CD14-positive monocyte (primary cell): ENCODE measurements around the gene PRDM12. TPM values are rescaled to one million over a fixed set of nuclear protein-coding genes. Genes with fewer than 3 reads are reported as not detected.

Source experiments
- DNase-seq, 3 donors: peaks; one replicate each; pipeline ENCODE4 v3.0.0-alpha.2; 2011 to 2022
- H2AFZ ChIP-seq: 2 replicates; pipeline ENCODE4 v1.6.0; 2012; ENCODE audit warnings: mild to moderate bottlenecking, low read depth, low read length, inconsistent platforms; ENCODE audit not compliant: insufficient read depth, poor library complexity, severe bottlenecking
- H3K27ac ChIP-seq, 2 donors: 1 replicate in 1 of 2; 2 replicates in 1 of 2; pipeline ENCODE4 v1.5.1; 2012 to 2013; ENCODE audit warnings: low read length in 2 of 2, control low read depth in 1 of 2, inconsistent platforms in 1 of 2, low read depth in 1 of 2, mild to moderate bottlenecking in 1 of 2
- H3K27me3 ChIP-seq, 2 donors: one replicate each; pipeline versions ENCODE4 v1.6.0 to v1.6.1; 2011 to 2013; ENCODE audit warnings: low read length in 2 of 2; ENCODE audit not compliant: control insufficient read depth in 2 of 2, insufficient read depth in 2 of 2
- H3K36me3 ChIP-seq, 2 donors: replicated peaks in 1 of 2; 1 replicate in 1 of 2; 2 replicates in 1 of 2; pipeline versions ENCODE4 v1.5.1 to v1.6.1; 2012 to 2013; ENCODE audit warnings: low read length in 2 of 2, control low read depth in 1 of 2, inconsistent platforms in 1 of 2, mild to moderate bottlenecking in 1 of 2; ENCODE audit not compliant: insufficient read depth in 2 of 2, control insufficient read depth in 1 of 2
- H3K4me1 ChIP-seq, 2 donors: 1 replicate in 1 of 2; 2 replicates in 1 of 2; pipeline versions ENCODE4 v1.5.1 to v1.6.1; 2012 to 2013; ENCODE audit warnings: low read length in 2 of 2, control low read depth in 1 of 2, inconsistent platforms in 1 of 2, mild to moderate bottlenecking in 1 of 2, moderate library complexity in 1 of 2; ENCODE audit not compliant: insufficient read depth in 2 of 2, control insufficient read depth in 1 of 2
- H3K4me2 ChIP-seq: replicated peaks from 2 replicates; pipeline ENCODE3; 2012; ENCODE audit warnings: low read length, moderate library complexity, mild to moderate bottlenecking; ENCODE audit not compliant: poor library complexity, severe bottlenecking; ENCODE audit errors: extremely low read depth
- H3K4me3 ChIP-seq, 3 experiments: fragments of 200-600 bp in 1 of 3; sonication (generic) in 1 of 3; replicated peaks in 1 of 3; 1 replicate in 2 of 3; 2 replicates in 1 of 3; pipeline ENCODE4 v1.5.1; 2011 to 2013; ENCODE audit warnings: low read length in 3 of 3, mild to moderate bottlenecking in 3 of 3, control low read depth in 2 of 3, low read depth in 2 of 3, inconsistent platforms in 1 of 3, moderate library complexity in 1 of 3
- H3K79me2 ChIP-seq: 2 replicates; pipeline ENCODE4 v1.6.0; 2012; ENCODE audit warnings: mild to moderate bottlenecking, control low read depth, inconsistent platforms, low read length, moderate library complexity; ENCODE audit not compliant: insufficient read depth
- H3K9ac ChIP-seq: 2 replicates; pipeline ENCODE4 v1.6.0; 2017; ENCODE audit warnings: low read length, mild to moderate bottlenecking; ENCODE audit not compliant: insufficient read depth, poor library complexity, severe bottlenecking
- H3K9me3 ChIP-seq, 2 donors: replicated peaks in 1 of 2; 1 replicate in 1 of 2; 2 replicates in 1 of 2; pipeline versions ENCODE4 v1.5.1 to v1.6.1; 2012 to 2013; ENCODE audit warnings: low read length in 2 of 2, control low read depth in 1 of 2; ENCODE audit not compliant: control insufficient read depth in 1 of 2, insufficient read depth in 1 of 2
- H4K20me1 ChIP-seq: 2 replicates; pipeline ENCODE4 v1.6.0; 2012; ENCODE audit warnings: mild to moderate bottlenecking, low read length, control low read depth, moderate library complexity; ENCODE audit not compliant: insufficient read depth
- H3K27ac Mint-ChIP-seq, 7 donors: one replicate each; pipeline ENCODE4 v1.8.0; 2020; ENCODE audit warnings: mild to moderate bottlenecking in 7 of 7, mixed read lengths in 7 of 7, moderate library complexity in 6 of 7, inconsistent platforms in 2 of 7
- H3K27me3 Mint-ChIP-seq, 3 donors: one replicate each; pipeline ENCODE4 v1.8.0; 2021 to 2022; ENCODE audit warnings: low read depth in 3 of 3, mild to moderate bottlenecking in 3 of 3, mixed read lengths in 3 of 3, moderate library complexity in 3 of 3, inconsistent platforms in 1 of 3
- H3K36me3 Mint-ChIP-seq, 2 donors: one replicate each; pipeline ENCODE4 v1.8.0; 2020; ENCODE audit warnings: mixed read lengths in 2 of 2, inconsistent platforms in 1 of 2, mild to moderate bottlenecking in 1 of 2
- H3K4me1 Mint-ChIP-seq: one replicate; pipeline ENCODE4 v1.8.0; 2020; ENCODE audit warnings: mild to moderate bottlenecking, mixed read lengths
- H3K4me3 Mint-ChIP-seq, 2 donors: one replicate each; pipeline ENCODE4 v1.8.0; 2020; ENCODE audit warnings: mild to moderate bottlenecking in 2 of 2, mixed read lengths in 2 of 2, moderate library complexity in 1 of 2
- H3K9me3 Mint-ChIP-seq, 7 donors: one replicate each; pipeline ENCODE4 v1.8.0; 2020 to 2022; ENCODE audit warnings: mixed read lengths in 7 of 7, mild to moderate bottlenecking in 6 of 7, moderate library complexity in 6 of 7, inconsistent platforms in 2 of 7
- CTCF ChIP-seq: fragments of 200-600 bp; IDR thresholded peaks from one replicate; pipeline ENCODE4 v1.8.0; 2022; ENCODE audit warnings: antibody characterized with exemption, mild to moderate bottlenecking
- WGBS: methylation state at CpG from one replicate; pipeline ENCODE4 v1.1.5; 2013; ENCODE audit warnings: missing lambda C conversion rate; ENCODE audit not compliant: insufficient coverage; 5-methylcytosine and 5-hydroxymethylcytosine counted together
- intact Hi-C, 2 donors: fragments of 100-400 bp; cut with micrococcal nuclease; formaldehyde crosslinking; loops; one replicate each; pipeline versions ENCODE4 v1.15.0 to v1.15.1; 2023
- polyA plus RNA-seq, 3 donors: library from polyadenylated mRNA; depleted of rRNA in 1 of 3; unstranded in 2 of 3; stranded (reverse) in 1 of 3; fragments of 300-500 nt in 2 of 3; fragments of >200 nt in 1 of 3; fragmentation: Illumina TruSeq in 2 of 3; gene quantifications; 1 replicate in 2 of 3; 2 replicates in 1 of 3; pipeline ENCODE4 v1.2.3, GENCODE V29; 2012 to 2021

PRDM12 gene
- polyA plus RNA-seq, 3 donors = 0.08 TPM; not detected in 2

- H3K9me3 ChIP-seq = no peaks in the 10 kb centered on the region
- peaks cover 94 to 97% of the 10 kb centered on the region in 2 donors for H3K36me3 ChIP-seq
- intact Hi-C loops = no loop called here
- H3K27me3 ChIP-seq = no peaks in the 10 kb centered on the region
- peaks cover 0 to 2% (median 1%) of the 10 kb centered on the region in 3 donors for H3K27me3 Mint-ChIP-seq
- no peak overlapping the region for H3K4me3 ChIP-seq
- H3K79me2 ChIP-seq = no peaks in the 10 kb centered on the region
- no peak for DNase-seq
- no peak for TF ChIP-seq CTCF
- H3K9ac ChIP-seq = no peak overlapping the region
- no peaks in the 10 kb centered on the region for H3K4me1 ChIP-seq
- H3K4me2 ChIP-seq = no peak overlapping the region
- 91% methylated on average over 18 of the region's 23 CpGs for WGBS
- H3K4me3 Mint-ChIP-seq = no peak overlapping the region
- peaks cover 88 to 98% of the 10 kb centered on the region in 2 donors for H3K36me3 Mint-ChIP-seq
- H3K9me3 Mint-ChIP-seq = peaks cover 0 to 3% (median 0%) of the 10 kb centered on the region in 7 donors
- H4K20me1 ChIP-seq = no peaks in the 10 kb centered on the region
- H3K4me1 Mint-ChIP-seq = no peaks in the 10 kb centered on the region
- H3K27ac Mint-ChIP-seq = peak overlapping the region in 1 of 7 donors; percentile 71
- H2AFZ ChIP-seq = no peak overlapping the region
- H3K27ac ChIP-seq = no peak overlapping the region
Observed at GRCh38 chr9:130627896-130628792, 36.2 kb upstream of the PRDM12 start.

GRCh38 chr9:130629443-130630070, 34.8 kb upstream of the PRDM12 start:
- H3K79me2 ChIP-seq = no peaks in the 10 kb centered on the region
- no peak overlapping the region for H3K9ac ChIP-seq
- no peak for DNase-seq
- intact Hi-C loops = no loop called here
- H3K36me3 Mint-ChIP-seq = peaks cover 85 to 97% of the 10 kb centered on the region in 2 donors
- H3K27ac Mint-ChIP-seq = no peak overlapping the region
- H2AFZ ChIP-seq = no peak overlapping the region
- H4K20me1 ChIP-seq = no peaks in the 10 kb centered on the region
- 100% methylated on average over 8 of the region's 13 CpGs for WGBS
- no peak overlapping the region for H3K4me3 Mint-ChIP-seq
- peaks cover 0 to 3% (median 0%) of the 10 kb centered on the region in 7 donors for H3K9me3 Mint-ChIP-seq
- H3K27me3 ChIP-seq = no peaks in the 10 kb centered on the region
- no peak overlapping the region for H3K4me3 ChIP-seq
- H3K4me1 ChIP-seq = no peaks in the 10 kb centered on the region
- no peak overlapping the region for H3K27ac ChIP-seq
- H3K4me2 ChIP-seq = no peak overlapping the region
- TF ChIP-seq CTCF = no peak
- peaks cover 94 to 97% of the 10 kb centered on the region in 2 donors for H3K36me3 ChIP-seq
- H3K9me3 ChIP-seq = no peaks in the 10 kb centered on the region
- H3K4me1 Mint-ChIP-seq = no peaks in the 10 kb centered on the region
- peaks cover 0 to 2% (median 1%) of the 10 kb centered on the region in 3 donors for H3K27me3 Mint-ChIP-seq
